ENCODE results near the gene PSMC6. TPM values are rescaled to one million over a fixed set of nuclear protein-coding genes. Genes with fewer than 3 reads are reported as not detected.

Gene PSMC6
- total RNA-seq, 1 experiment from 2014 or later, result 252 TPM

- DNase-seq (ENCODE audit: low spot score), result no peak
- in situ Hi-C loops (cut with HindIII; ENCODE audit: low sequenced_read_pairs), result no loop called here
These were observed 60.2 kb downstream of the PSMC6 start for GRCh38 chr14:52767058-52767833.

GRCh38 chr14:52769887-52770286 lies 62.9 kb downstream of the PSMC6 start:
- in situ Hi-C loops (cut with HindIII; ENCODE audit: low sequenced_read_pairs), result no loop called here
- no peak for DNase-seq (ENCODE audit: low spot score)

GRCh38 chr14:52776816-52777215 lies 69.8 kb downstream of the PSMC6 start:
- in situ Hi-C loops (cut with HindIII; ENCODE audit: low sequenced_read_pairs), result no loop called here
- DNase-seq (ENCODE audit: low spot score), result peak; percentile 19

Other genes with a start within 250 kb of the PSMC6 start
- gene TXNDC16, start 154.7 kb upstream of the PSMC6 start, total RNA-seq (2014; rRNA removed; shearing (Covaris generic)), result 10.8 and 17.1 TPM in 2 replicates
- 2.5 and 7.8 TPM in 2 replicates for gene GPR137C, start 154.4 kb upstream of the PSMC6 start, total RNA-seq (2014; rRNA removed; shearing (Covaris generic))
- 75.4 and 121 TPM in 2 replicates for gene ERO1A, start 11.6 kb upstream of the PSMC6 start, total RNA-seq (2014; rRNA removed; shearing (Covaris generic))
- 28.6 and 33.9 TPM in 2 replicates for gene STYX, start 23.0 kb downstream of the PSMC6 start, total RNA-seq (2014; rRNA removed; shearing (Covaris generic))
- gene GNPNAT1, start 84.4 kb downstream of the PSMC6 start, total RNA-seq (2014; rRNA removed; shearing (Covaris generic)), result 158 and 201 TPM in 2 replicates
- gene FERMT2, start 243.8 kb downstream of the PSMC6 start, total RNA-seq (2014; rRNA removed; shearing (Covaris generic)), result 310 and 400 TPM in 2 replicates

Data from G401 (cell line).